PC-9 (cell line): ENCODE data around the gene ADGRE3.

Experiments
- EZH2 ChIP-seq: fragments of 200-600 bp; sonication (generic); IDR thresholded peaks from 2 replicates; pipeline ENCODE4 v1.8.0; 2017; ENCODE audit warnings: antibody characterized with exemption, low read depth
- TF ChIP-seq, protein P1 (sequence below): fragments of 200-600 bp; sonication (generic); conservative IDR thresholded peaks from 2 replicates; pipeline ENCODE4 v1.6.1; 2017; ENCODE audit warnings: mixed run types, antibody characterized with exemption, mild to moderate bottlenecking, moderate library complexity

DNA sequence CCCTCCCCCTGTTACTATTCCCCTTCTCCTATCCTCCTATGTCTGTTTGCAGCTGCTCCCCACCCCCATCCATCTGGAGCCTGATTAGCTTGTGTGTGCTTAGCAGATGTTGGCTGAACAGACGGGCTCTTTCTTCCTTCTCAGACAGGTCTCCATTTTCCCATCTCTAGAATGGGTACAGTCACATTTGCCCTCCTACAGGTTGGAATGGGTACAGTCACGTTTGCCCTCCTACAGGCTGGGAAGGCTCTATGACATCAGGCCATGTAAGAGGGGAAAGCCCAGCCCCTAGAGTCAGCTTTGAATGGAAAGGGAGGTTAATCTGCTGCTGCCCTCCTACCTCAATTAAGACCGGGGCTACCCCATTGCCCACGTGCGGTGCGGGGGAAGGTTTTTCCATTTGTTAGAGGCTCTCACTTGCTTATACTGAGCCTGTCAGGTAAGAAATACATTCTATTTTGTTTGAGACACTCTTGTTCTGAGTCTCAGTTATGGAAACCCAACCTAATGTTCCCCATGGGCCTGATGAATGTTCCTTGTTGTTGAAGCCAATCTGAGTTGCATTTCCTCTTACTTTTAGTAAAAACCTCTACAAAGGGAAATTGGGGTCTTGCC is 93.9 kb downstream of the ADGRE3 start:
- TF ChIP-seq, protein P1, sequence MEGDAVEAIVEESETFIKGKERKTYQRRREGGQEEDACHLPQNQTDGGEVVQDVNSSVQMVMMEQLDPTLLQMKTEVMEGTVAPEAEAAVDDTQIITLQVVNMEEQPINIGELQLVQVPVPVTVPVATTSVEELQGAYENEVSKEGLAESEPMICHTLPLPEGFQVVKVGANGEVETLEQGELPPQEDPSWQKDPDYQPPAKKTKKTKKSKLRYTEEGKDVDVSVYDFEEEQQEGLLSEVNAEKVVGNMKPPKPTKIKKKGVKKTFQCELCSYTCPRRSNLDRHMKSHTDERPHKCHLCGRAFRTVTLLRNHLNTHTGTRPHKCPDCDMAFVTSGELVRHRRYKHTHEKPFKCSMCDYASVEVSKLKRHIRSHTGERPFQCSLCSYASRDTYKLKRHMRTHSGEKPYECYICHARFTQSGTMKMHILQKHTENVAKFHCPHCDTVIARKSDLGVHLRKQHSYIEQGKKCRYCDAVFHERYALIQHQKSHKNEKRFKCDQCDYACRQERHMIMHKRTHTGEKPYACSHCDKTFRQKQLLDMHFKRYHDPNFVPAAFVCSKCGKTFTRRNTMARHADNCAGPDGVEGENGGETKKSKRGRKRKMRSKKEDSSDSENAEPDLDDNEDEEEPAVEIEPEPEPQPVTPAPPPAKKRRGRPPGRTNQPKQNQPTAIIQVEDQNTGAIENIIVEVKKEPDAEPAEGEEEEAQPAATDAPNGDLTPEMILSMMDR, result no peak
- no peak for TF ChIP-seq EZH2
